MM.1S (cell line): ENCODE results near the gene PRKCA.
"Not testable (repeated sequence)": the region's sequence is repeated elsewhere in the genome, so short reads cannot be mapped to it uniquely, and the experiment has no call there.

Experiments used
- DNase-seq: peaks from one replicate; pipeline ENCODE4 v3.0.0-alpha.2; 2015
- H2AFZ ChIP-seq: fragments of 300-600 bp; sonication (generic); 2 replicates; pipeline ENCODE4 v1.6.0; 2016; ENCODE audit warnings: antibody characterized with exemption, low read length
- H3F3A ChIP-seq: fragments of 300-600 bp; sonication (generic); 2 replicates; pipeline ENCODE4 v1.6.1; 2016; ENCODE audit warnings: mild to moderate bottlenecking, antibody characterized with exemption, low read length, moderate library complexity, mixed read lengths; ENCODE audit not compliant: insufficient read depth
- H3K27ac ChIP-seq: fragments of 300-600 bp; sonication (generic); 2 replicates; pipeline ENCODE4 v1.5.1; 2016; ENCODE audit warnings: mild to moderate bottlenecking, low read length
- H3K27me3 ChIP-seq: fragments of 300-600 bp; sonication (generic); replicated peaks from 2 replicates; pipeline ENCODE4 v1.6.0; 2016; ENCODE audit warnings: low read length; ENCODE audit not compliant: insufficient read depth
- H3K36me3 ChIP-seq: fragments of 300-600 bp; sonication (generic); replicated peaks from 2 replicates; pipeline ENCODE4 v1.6.1; 2016; ENCODE audit warnings: mild to moderate bottlenecking, low read length, mixed read lengths; ENCODE audit not compliant: insufficient read depth
- H3K4me1 ChIP-seq: fragments of 300-600 bp; sonication (generic); 2 replicates; pipeline ENCODE4 v1.6.1; 2016; ENCODE audit warnings: low read length, mixed read lengths
- H3K4me2 ChIP-seq: fragments of 300-600 bp; sonication (generic); 2 replicates; pipeline ENCODE4 v1.6.0; 2016; ENCODE audit warnings: low read depth, low read length
- H3K4me3 ChIP-seq: fragments of 300-600 bp; sonication (generic); 2 replicates; pipeline ENCODE4 v1.5.1; 2016; ENCODE audit warnings: low read length, mixed read lengths
- H3K79me2 ChIP-seq: fragments of 300-600 bp; sonication (generic); 2 replicates; pipeline ENCODE4 v1.6.1; 2016; ENCODE audit warnings: mixed run types, low read length, mixed read lengths
- H3K9ac ChIP-seq: fragments of 300-600 bp; sonication (generic); 2 replicates; pipeline ENCODE4 v1.6.1; 2016; ENCODE audit warnings: low read length, mixed read lengths
- H3K9me2 ChIP-seq: fragments of 300-600 bp; sonication (generic); replicated peaks from 2 replicates; pipeline ENCODE4 v1.6.1; 2016; ENCODE audit warnings: mild to moderate bottlenecking, low read length, mixed read lengths; ENCODE audit not compliant: insufficient read depth
- H3K9me3 ChIP-seq: fragments of 300-600 bp; sonication (generic); replicated peaks from 2 replicates; pipeline ENCODE4 v1.6.1; 2016; ENCODE audit warnings: mild to moderate bottlenecking, low read length, mixed read lengths; ENCODE audit not compliant: insufficient read depth
- H4K20me1 ChIP-seq: fragments of 300-600 bp; sonication (generic); 2 replicates; pipeline ENCODE4 v1.6.1; 2016; ENCODE audit warnings: mild to moderate bottlenecking, low read length, moderate library complexity, mixed read lengths; ENCODE audit not compliant: insufficient read depth
- EZH2 ChIP-seq: fragments of 300-600 bp; sonication (generic); optimal IDR thresholded peaks from 2 replicates; pipeline ENCODE3; 2017; ENCODE audit warnings: low read depth, mild to moderate bottlenecking, antibody characterized with exemption, low read length, mixed read lengths
- EZH2phosphoT487 ChIP-seq: fragments of 300-600 bp; sonication (generic); IDR thresholded peaks from 2 replicates; pipeline ENCODE4 v1.6.1; 2018; ENCODE audit warnings: antibody characterized with exemption, low read length
- TF ChIP-seq, protein P1 (sequence below): fragments of 300-600 bp; sonication (generic); IDR thresholded peaks from 2 replicates; pipeline ENCODE4 v1.5.1; 2016; ENCODE audit warnings: antibody characterized with exemption, low read length, mixed read lengths

The PRKCA gene

DNA sequence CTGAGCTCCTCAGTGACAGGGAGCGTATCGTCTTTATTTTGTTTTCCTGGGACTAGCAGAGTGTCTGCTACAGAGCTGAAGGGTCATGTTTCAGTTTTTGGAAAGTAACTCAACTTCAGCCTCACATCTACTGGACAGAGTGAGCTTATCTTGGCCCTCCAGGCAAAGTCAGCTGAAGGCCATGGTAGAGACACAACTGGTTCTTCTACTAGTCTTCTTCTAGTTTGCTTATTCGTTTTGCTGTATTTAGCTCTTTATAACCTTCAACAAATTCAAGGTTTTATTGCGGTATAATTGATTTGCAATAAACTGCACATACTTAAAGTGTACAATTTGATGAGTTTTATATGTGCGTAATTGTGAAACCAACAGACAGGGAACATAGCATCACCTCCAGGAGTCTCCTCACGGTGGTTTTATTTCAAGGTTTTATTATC lies 6.1 kb upstream of the PRKCA start:
- Histone ChIP-seq H2AFZ (no peak overlapping the region), H3K9me2 (no peaks in the 10 kb centered on the region), H3K79me2 (no peaks in the 10 kb centered on the region), H3K4me2 (no peak overlapping the region), H3K4me1 (no peaks in the 10 kb centered on the region), H3K4me3 (no peak overlapping the region), H3F3A (no peaks in the 10 kb centered on the region), H4K20me1 (no peaks in the 10 kb centered on the region), H3K27ac (no peak overlapping the region), H3K27me3 (no peaks in the 10 kb centered on the region), H3K9ac (no peak overlapping the region), H3K9me3 (no peaks in the 10 kb centered on the region), H3K36me3 (no peaks in the 10 kb centered on the region)
- no peak for TF ChIP-seq EZH2
- no peak for TF ChIP-seq EZH2phosphoT487
- TF ChIP-seq, protein P1, sequence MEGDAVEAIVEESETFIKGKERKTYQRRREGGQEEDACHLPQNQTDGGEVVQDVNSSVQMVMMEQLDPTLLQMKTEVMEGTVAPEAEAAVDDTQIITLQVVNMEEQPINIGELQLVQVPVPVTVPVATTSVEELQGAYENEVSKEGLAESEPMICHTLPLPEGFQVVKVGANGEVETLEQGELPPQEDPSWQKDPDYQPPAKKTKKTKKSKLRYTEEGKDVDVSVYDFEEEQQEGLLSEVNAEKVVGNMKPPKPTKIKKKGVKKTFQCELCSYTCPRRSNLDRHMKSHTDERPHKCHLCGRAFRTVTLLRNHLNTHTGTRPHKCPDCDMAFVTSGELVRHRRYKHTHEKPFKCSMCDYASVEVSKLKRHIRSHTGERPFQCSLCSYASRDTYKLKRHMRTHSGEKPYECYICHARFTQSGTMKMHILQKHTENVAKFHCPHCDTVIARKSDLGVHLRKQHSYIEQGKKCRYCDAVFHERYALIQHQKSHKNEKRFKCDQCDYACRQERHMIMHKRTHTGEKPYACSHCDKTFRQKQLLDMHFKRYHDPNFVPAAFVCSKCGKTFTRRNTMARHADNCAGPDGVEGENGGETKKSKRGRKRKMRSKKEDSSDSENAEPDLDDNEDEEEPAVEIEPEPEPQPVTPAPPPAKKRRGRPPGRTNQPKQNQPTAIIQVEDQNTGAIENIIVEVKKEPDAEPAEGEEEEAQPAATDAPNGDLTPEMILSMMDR: no peak
- no peak for DNase-seq

DNA sequence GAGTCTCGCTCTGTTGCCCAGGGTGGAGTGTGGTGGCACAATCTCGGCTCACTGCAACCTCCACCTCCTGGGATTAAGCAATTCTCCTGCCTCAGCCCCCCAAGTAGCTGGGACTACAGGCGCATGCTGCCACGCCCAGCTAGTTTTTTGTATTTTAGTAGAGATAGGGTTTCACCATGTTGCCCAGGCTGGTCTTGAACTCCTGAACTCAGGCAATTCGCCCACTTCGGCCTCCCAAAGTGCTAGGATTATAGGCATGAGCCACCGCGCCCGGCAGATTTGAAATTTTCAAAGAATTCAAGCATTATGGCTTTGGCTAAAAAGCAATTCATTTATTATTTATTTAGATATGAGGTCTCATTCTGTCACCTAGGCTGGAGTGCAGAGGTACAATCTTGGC lies 5.0 kb upstream of the PRKCA start:
- not testable (repeated sequence) for H3K9me3 ChIP-seq, H2AFZ ChIP-seq, H3K27ac ChIP-seq, H4K20me1 ChIP-seq, H3F3A ChIP-seq, H3K79me2 ChIP-seq, H3K4me3 ChIP-seq, H3K9me2 ChIP-seq, H3K4me1 ChIP-seq, H3K27me3 ChIP-seq, H3K4me2 ChIP-seq, DNase-seq, H3K9ac ChIP-seq, H3K36me3 ChIP-seq

DNA sequence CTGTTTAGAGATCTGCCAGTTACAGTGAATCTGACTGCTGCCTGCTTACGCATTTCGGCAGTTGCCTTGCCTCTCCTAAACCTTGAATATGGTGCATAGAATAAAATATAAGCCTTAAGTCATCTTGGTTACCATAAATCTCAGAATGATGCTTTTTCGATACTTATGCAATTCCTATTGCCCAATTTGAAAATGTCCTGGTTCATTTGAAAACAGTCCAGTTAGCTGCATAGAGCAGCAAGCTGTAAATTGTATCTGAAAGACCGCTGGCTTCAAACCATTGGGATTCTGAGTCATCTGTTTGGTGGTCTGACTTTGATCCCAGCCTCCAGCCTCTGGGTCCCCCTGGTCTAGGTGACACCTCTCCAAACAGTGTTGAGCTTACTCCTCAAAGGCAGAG lies 2.7 kb upstream of the PRKCA start:
- Histone ChIP-seq H3K9me3 (no peaks in the 10 kb centered on the region), H3K4me3 (no peak overlapping the region), H4K20me1 (no peaks in the 10 kb centered on the region)

DNA sequence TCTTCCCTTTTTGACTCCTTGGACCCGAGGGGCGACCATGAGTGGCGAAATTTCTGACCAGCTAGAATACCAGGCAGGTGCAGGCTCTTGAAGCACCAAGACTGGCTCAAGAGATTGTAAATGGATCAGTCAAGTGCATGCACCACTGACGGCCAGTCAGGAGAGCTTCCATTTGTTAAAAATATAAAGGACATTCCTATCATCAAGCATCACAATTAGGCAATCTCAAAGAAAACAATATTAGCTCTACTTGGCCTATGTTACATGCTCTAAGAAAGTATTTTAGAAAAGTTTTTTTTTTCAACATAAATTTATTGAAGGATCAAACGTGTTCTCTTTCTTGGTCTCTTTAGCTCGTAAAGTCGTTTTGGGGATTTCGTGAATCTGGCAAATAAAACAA lies 1.5 kb upstream of the PRKCA start:
- Histone ChIP-seq H3K27ac (no peak overlapping the region), H3K9ac (no peak overlapping the region), H3K27me3 (no peaks in the 10 kb centered on the region), H2AFZ (no peak overlapping the region), H3K4me3 (no peak overlapping the region), H4K20me1 (no peaks in the 10 kb centered on the region), H3K4me1 (0 out of 2 replicates have a peak, but pooled peaks cover 12% of the 10 kb centered on the region), H3K36me3 (no peaks in the 10 kb centered on the region), H3K79me2 (peaks cover 22% of the 10 kb centered on the region), H3F3A (no peaks in the 10 kb centered on the region), H3K4me2 (no peak overlapping the region), H3K9me3 (no peaks in the 10 kb centered on the region), H3K9me2 (no peaks in the 10 kb centered on the region)
- no peak for DNase-seq
- TF ChIP-seq, protein P1: no peak
- no peak for TF ChIP-seq EZH2phosphoT487
- TF ChIP-seq EZH2: no peak

More for the DNA sequence above, 2.7 kb upstream of the PRKCA start:
- TF ChIP-seq, protein P1: no peak
- no peak for TF ChIP-seq EZH2phosphoT487
- no peak for TF ChIP-seq EZH2
- no peak for DNase-seq
- H3K79me2 ChIP-seq: peaks cover 20% of the 10 kb centered on the region
- H3K9ac ChIP-seq: no peak overlapping the region
- no peak overlapping the region for H2AFZ ChIP-seq
- H3K9me2 ChIP-seq: no peaks in the 10 kb centered on the region
- H3K4me2 ChIP-seq: no peak overlapping the region
- H3K4me1 ChIP-seq: 0 out of 2 replicates have a peak, but pooled peaks cover 9% of the 10 kb centered on the region
- H3K36me3 ChIP-seq: no peaks in the 10 kb centered on the region
- no peaks in the 10 kb centered on the region for H3K27me3 ChIP-seq
- no peaks in the 10 kb centered on the region for H3F3A ChIP-seq
- no peak overlapping the region for H3K27ac ChIP-seq
